ENCODE measurements around the gene MEX3B.
"Not testable (repeated sequence)": the region's sequence is repeated elsewhere in the genome, so short reads cannot be mapped to it uniquely, and the experiment has no call there.

The MEX3B gene

GRCh38 chr15:82048811-82049210 lies 3.0 kb upstream of the MEX3B start:
- DNase-seq (ENCODE audit: low read depth): no peak

DNA sequence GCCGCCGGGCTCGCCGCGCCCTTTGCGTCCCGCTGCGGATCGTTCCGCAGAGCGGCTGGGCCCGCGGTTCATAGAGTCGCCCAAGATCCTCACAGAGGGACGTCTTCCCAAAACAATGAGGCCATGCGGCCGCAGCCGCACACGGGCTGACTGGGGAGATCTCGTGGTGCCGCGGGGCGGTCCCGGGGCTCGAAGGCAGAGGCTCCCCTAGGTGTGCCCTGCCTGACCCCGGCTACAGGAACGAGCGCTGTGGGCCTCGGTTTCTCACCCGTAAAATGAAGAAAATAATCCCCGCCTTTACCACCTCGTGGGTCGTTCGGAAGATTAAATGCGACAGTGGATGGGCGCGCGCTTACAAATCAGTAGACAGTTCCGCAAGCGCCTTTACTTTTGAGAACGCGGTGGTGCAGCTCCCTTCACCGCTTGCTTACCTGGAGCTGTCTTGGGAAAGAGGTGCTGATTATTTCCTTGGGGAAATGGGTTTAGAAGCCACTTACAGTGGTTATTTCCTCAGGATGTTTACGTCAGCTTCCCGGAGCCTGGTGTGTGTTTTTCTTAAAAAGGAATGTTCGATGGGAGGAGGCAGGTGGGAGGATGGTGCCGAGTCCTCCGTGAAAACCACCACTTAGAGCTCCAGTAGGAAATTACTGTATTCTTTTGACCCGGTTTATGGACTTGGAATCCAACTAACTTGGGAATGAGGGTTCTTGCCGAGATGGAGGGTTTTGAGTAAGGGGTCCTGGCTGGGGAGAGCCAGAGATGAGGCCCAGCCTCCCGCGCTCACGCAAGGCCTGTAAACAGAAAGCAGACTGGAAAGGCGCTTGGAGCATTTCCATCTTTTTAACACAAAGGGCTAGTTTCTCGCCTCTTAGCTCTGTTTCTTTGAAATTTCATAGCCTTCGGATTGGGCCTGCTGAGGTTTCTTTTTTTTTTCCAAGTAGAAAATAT lies 1.9 kb upstream of the MEX3B start:
- DNase-seq (ENCODE audit: low read depth): no peak

DNA sequence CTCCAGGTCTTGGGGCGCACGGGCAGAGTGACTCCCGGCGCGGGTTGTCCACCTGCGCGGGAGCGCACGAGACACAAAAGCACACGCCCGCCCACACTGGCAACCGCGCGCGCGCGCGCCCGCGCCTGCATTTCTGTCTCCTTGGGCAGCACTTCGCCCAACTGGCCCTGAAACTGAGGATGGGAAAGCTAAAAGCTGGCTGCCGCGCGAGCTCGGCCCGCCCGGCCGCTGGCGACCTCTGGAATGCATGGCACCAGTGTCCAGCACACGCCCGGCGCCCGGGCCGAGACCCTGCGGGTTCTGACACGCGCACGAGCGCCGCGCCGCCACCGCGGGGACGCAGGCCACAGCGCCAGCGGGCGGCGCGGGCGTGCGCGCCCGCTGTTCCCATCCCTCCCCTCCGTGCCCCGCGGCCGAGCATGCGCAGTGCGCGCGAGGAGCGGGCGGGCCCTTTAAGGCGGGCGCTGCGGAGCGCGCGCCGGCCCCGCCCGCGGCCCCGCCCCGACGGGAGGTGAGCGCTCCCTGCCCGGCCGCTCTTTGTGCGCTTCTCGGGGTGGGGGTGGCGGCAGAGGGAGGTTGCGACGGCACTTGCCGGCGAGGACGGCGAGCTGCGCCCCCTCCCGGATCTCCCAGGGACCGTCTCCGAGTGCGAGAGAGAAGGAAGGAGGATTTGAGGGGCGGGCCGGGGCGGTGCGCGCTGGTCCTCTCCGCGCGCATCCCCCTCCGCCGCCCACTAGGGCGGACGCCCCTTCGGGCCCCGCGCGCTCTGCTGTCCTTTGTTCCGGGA lies 1.0 kb upstream of the MEX3B start:
- DNase-seq (ENCODE audit: low read depth): peak; percentile 83

GRCh38 chr15:82045179-82045891 lies 483 bp downstream of the MEX3B start:
- no peak for DNase-seq (ENCODE audit: low read depth)

- DNase-seq (ENCODE audit: low read depth): no peak
Measured at GRCh38 chr15:82044373-82045178, 1.2 kb downstream of the MEX3B start.

DNA sequence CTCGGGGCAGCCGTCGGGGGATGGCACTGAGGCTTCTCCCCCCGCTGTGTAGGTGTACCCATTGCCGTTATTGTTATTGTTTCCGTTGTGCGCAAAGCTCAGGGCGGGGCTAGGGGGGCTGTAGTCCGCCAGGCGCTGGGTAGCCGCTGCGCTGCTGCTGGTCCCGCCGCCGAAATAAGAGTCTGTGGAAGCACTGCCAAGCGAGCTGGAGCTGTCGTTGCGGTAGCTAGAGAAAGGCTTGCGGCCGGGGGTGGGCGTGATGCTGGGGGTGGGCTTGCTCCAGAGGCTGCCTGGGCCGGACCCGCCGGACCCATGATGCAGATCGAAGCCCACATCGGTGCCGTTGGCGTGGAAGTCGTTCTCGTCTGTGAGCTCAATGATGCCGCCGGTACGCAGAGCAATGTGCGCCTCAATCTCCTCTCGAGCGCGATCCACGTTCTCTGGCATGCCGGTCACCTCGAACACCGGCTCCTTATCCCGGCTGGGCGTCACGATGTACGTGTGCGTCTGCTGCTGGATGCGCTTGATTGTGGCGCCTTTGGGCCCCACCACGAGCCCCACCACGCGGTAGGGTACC lies 1.9 kb downstream of the MEX3B start:
- no peak for DNase-seq (ENCODE audit: low read depth)

GRCh38 chr15:82043130-82043673 lies 2.6 kb downstream of the MEX3B start:
- no peak for DNase-seq (ENCODE audit: low read depth)

DNA sequence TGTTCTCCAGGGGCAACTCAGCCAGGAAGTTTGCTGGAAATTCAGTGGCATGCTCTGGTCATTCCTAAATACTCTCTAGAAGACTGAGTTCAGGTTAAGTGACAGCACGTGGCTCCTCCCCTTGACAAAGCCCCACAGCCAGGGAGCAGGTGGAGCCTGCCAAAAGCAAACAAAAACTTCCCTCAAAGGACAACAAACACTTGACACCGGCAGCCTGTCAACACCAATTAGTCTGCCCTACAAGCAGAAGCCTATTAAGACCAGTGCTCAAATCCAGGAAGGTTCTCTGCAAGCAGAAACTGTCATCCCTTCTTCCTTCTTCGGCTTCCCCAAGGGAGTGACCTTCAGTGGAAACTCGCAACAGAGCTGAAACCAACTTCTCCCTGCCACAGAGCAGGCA lies 5.0 kb downstream of the MEX3B start:
- DNase-seq (ENCODE audit: low read depth): no peak

DNA sequence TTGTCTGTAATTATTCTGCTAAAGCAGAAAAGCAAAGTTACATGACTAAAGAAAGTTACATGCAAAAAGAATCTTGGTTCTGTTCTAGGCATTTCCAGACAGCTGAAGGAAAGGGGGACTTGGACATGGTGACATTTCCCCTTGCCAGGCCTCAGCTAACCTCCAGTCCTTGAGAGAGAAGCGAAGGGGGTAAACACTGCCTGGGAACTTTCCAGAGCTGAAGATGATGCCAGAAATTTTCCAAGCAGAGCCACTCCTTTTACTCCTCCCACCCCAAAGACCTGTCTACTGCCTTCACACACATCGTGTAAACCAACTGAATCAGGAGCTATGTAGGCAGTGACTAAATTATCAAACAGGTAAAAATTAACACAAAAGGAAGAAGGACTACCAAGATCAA lies 5.4 kb downstream of the MEX3B start:
- no peak for DNase-seq (ENCODE audit: low read depth)

- DNase-seq (ENCODE audit: low read depth): no peak
Measured at GRCh38 chr15:82039871-82040270, 5.9 kb downstream of the MEX3B start.

DNA sequence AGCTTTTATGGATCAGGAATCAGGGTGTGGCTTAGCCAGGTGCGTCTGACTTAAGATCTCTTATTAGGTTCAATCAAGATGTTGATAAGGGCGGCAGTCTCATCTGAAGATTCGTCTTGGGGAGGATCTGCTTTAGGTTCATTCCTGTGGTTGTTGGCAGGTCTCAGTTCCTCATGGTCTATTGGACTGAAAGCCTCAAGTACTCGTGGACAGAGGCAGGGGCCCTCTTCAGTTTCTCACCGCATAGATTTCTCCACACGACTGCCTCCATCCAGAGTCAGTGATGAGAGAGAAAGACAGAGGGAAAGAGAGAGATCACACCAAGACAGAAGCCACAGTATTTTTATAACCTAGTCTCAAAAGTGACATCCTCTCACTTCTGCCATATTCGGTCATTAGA lies 9.4 kb downstream of the MEX3B start:
- DNase-seq (ENCODE audit: low read depth): no peak

GRCh38 chr15:82031871-82032270 lies 13.9 kb downstream of the MEX3B start:
- DNase-seq (ENCODE audit: low read depth): no peak

DNA sequence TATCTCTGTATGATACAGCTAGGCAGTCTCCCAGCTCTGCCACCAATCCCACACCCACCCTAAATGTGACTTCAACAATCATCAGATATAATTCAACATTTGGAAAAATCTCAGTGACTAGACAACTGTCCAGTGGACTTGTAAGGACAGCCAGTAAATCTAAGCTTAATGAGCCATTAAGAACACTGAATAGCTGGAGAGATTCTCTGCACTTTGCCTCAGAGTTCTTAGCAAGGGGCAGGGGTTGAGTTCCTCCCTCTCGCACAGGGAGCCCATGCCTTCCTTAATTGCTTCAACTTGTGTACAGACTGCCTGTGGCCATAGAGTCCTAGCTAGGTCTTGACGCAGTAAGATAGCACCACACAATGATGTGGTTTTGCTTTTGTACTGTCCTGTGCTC lies 15.6 kb downstream of the MEX3B start:
- DNase-seq (ENCODE audit: low read depth): no peak

GRCh38 chr15:82028163-82028562 lies 17.7 kb downstream of the MEX3B start:
- DNase-seq (ENCODE audit: low read depth): not testable (repeated sequence)

DNA sequence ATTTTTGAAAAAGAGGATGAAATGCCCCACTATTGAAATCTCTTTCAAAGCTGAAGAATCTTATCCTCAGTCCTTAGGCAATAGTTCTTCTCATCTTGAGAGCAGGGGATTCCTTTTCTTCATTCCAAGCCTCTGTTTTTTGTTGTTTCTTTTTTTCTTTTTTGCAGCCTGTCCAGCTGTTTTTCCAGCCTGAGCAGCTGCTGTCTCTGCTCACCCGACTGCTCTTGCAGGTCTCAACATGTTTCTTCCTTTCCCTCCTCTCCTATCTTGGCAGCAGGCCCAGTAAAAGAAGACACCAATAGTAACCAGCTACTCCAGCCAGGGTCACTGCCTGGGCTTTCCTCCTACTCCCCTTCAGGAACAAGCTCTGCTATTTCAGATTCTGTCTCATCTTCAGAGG lies 23.8 kb downstream of the MEX3B start:
- no peak for DNase-seq (ENCODE audit: low read depth)

GRCh38 chr15:82020625-82021394 lies 25.0 kb downstream of the MEX3B start:
- DNase-seq (ENCODE audit: low read depth): no peak

DNA sequence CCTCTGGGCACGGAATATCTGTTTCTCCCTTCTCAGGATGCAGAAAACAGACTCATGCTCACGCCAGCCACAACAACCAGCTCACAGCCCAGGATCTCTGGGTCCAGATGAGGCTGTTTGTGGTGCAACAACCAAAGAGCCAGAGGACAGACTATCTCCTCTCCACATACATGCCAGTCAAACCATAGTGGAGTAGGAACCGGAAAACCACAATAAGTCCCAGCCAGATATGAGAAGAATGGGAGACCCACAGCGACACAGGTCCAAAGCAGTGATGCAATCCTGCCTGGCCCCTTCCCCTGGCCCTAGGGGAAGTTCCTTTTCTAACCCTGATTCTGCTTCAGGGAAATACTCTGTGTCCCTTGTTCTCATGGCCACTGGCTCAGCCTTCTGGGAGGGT lies 27.6 kb downstream of the MEX3B start:
- DNase-seq (ENCODE audit: low read depth): no peak

DNA sequence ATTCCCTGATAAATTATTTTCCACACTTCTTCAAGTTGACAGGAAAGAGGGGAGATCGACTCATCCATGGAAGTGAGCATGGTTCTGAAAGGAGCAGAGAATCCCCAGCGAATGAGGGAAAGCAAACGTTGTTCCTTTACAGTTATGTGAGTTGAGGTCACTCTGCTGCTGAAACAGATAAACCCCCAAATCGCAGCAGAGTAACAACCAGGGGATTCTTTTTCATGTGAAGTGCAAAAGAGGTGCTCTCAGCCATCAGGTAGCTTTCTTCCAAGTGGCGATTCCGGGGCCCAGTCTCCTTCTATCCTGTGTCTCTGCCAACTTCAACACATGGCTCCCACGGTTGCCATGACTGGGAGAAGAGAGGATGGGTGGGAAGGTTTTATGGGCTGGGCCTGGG lies 28.2 kb downstream of the MEX3B start:
- no peak for DNase-seq (ENCODE audit: low read depth)

GRCh38 chr15:82014989-82015388 lies 30.8 kb downstream of the MEX3B start:
- DNase-seq (ENCODE audit: low read depth): no peak

DNA sequence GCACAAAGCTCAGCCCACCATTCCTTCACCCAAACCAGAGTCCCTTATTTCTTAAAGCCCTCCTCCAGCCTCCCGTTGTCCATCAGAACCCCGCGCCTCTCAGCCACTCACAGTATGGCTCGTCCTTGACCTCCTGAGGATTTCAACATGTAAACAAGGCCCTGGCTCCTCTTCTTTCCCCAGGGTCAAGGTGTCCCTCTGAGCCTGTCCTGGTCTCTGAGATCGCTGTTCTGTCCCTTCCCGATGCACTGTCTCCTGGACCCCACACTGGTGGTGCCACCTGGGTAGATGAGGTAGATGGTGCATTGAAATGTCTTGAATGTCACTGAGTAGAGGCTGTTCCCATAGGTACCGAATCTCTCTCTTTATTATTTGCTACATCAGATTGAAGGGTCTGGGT lies 32.9 kb downstream of the MEX3B start:
- DNase-seq (ENCODE audit: low read depth): no peak

All from stimulated activated CD8-positive, alpha-beta memory T cell treated with anti-CD3 and anti-CD28 coated beads, Interleukin-4, amount 100 ng/mL, for 24 hours (primary cell).